Activated B cell treated with CpG ODN at 0.5 μM for 24 hours (primary cell): Measurements from ENCODE around the gene LIN7A. TPM values are rescaled to one million over a fixed set of nuclear protein-coding genes. Genes with fewer than 3 reads are reported as not detected.

ENCODE experiments used
- ATAC-seq: fragments of 200-7000 bp; cut with Tn5 transposase; one replicate; pipeline ENCODE4 v1.10.0; 2021; ENCODE audit warnings: low read depth, mild to moderate bottlenecking, moderate library complexity
- CTCF ChIA-PET: fragments of 350-600 bp; sonication (Branson Sonifier 250); formaldehyde crosslinking; loops from one replicate; lab custom pipeline; 2021; ENCODE audit warnings: antibody characterized with exemption; lab: Charles Lee
- POLR2A ChIA-PET: fragments of 350-600 bp; sonication (Branson Sonifier 250); formaldehyde crosslinking; loops from one replicate; lab custom pipeline; 2021; ENCODE audit warnings: antibody characterized with exemption; lab: Charles Lee
- DNase-seq: peaks from one replicate; pipeline ENCODE4 v3.0.0; 2022
- H3K27ac Mint-ChIP-seq: one replicate; pipeline ENCODE4 v1.8.0; 2020; ENCODE audit warnings: mixed read lengths
- H3K27me3 Mint-ChIP-seq: one replicate; pipeline ENCODE4 v1.8.0; 2021; ENCODE audit warnings: mixed read lengths
- H3K36me3 Mint-ChIP-seq: one replicate; pipeline ENCODE4 v1.8.0; 2021; ENCODE audit warnings: low read depth, mixed read lengths
- H3K4me1 Mint-ChIP-seq: one replicate; pipeline ENCODE4 v1.8.0; 2021; ENCODE audit warnings: mixed read lengths
- H3K4me3 Mint-ChIP-seq: one replicate; pipeline ENCODE4 v1.8.0; 2020; ENCODE audit warnings: mild to moderate bottlenecking, mixed read lengths
- H3K9me3 Mint-ChIP-seq: one replicate; pipeline ENCODE4 v1.8.0; 2020; ENCODE audit warnings: mixed read lengths
- intact Hi-C: fragments of 100-400 bp; cut with micrococcal nuclease; formaldehyde crosslinking; loops from one replicate; pipeline ENCODE4 v1.15.1; 2024
- total RNA-seq: library from RNA; stranded (reverse); gene quantifications from 2 replicates; pipeline ENCODE4 v1.2.3, GENCODE V29; 2022
- TF ChIP-seq, protein P1 (sequence below): fragments of 200-600 bp; IDR thresholded peaks from one replicate; pipeline ENCODE4 v1.8.0; 2022; ENCODE audit warnings: antibody characterized with exemption, mild to moderate bottlenecking

LIN7A gene
- total RNA-seq, 1 donor from 2014 or later: not detected

- H3K27ac Mint-ChIP-seq: no peak overlapping the region
- ChIA-PET POLR2A (no interaction called here), CTCF (no interaction called here)
- no peak for DNase-seq
- intact Hi-C loops: no loop called here
- H3K36me3 Mint-ChIP-seq: no peaks in the 10 kb centered on the region
- TF ChIP-seq, protein P1, sequence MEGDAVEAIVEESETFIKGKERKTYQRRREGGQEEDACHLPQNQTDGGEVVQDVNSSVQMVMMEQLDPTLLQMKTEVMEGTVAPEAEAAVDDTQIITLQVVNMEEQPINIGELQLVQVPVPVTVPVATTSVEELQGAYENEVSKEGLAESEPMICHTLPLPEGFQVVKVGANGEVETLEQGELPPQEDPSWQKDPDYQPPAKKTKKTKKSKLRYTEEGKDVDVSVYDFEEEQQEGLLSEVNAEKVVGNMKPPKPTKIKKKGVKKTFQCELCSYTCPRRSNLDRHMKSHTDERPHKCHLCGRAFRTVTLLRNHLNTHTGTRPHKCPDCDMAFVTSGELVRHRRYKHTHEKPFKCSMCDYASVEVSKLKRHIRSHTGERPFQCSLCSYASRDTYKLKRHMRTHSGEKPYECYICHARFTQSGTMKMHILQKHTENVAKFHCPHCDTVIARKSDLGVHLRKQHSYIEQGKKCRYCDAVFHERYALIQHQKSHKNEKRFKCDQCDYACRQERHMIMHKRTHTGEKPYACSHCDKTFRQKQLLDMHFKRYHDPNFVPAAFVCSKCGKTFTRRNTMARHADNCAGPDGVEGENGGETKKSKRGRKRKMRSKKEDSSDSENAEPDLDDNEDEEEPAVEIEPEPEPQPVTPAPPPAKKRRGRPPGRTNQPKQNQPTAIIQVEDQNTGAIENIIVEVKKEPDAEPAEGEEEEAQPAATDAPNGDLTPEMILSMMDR: no peak
- H3K27me3 Mint-ChIP-seq: no peaks in the 10 kb centered on the region
- H3K4me3 Mint-ChIP-seq: no peak overlapping the region
- H3K4me1 Mint-ChIP-seq: no peaks in the 10 kb centered on the region
- peaks cover 2% of the 10 kb centered on the region for H3K9me3 Mint-ChIP-seq
- no peak for ATAC-seq
Measured at GRCh38 chr12:80877721-80878265, 59.9 kb downstream of the LIN7A start.

- TF ChIP-seq, protein P1: no peak
- no peak overlapping the region for H3K27ac Mint-ChIP-seq
- H3K27me3 Mint-ChIP-seq: no peaks in the 10 kb centered on the region
- no peaks in the 10 kb centered on the region for H3K4me1 Mint-ChIP-seq
- no peaks in the 10 kb centered on the region for H3K9me3 Mint-ChIP-seq
- ChIA-PET POLR2A (no interaction called here), CTCF (no interaction called here)
- intact Hi-C loops: no loop called here
- no peak overlapping the region for H3K4me3 Mint-ChIP-seq
- DNase-seq: no peak
- no peaks in the 10 kb centered on the region for H3K36me3 Mint-ChIP-seq
- no peak for ATAC-seq
Measured at GRCh38 chr12:80872053-80872452, 65.7 kb downstream of the LIN7A start.

DNA sequence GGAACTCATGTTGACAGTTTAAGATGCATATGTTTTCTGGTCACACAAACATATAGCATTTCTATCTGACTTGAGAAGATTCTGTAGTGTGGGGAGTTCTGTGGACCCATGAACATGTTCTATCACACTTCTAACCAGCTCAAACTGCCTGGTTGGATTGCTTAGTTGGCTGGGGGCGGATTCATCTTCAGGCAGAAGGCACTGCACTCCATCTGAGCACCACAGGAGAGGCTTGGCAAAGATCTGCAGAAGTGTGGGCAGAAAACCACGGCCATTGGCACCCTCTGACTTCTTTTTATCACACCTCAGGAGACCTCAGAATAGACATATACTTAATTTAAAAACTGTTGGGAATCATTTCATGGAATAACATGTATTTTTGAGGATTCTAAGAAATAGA, 68.5 kb downstream of the LIN7A start:
- TF ChIP-seq, protein P1: no peak
- no peak overlapping the region for H3K4me3 Mint-ChIP-seq
- no peaks in the 10 kb centered on the region for H3K36me3 Mint-ChIP-seq
- ATAC-seq: no peak
- intact Hi-C loops: no loop called here
- H3K9me3 Mint-ChIP-seq: no peaks in the 10 kb centered on the region
- CTCF ChIA-PET: no interaction called here
- H3K27ac Mint-ChIP-seq: no peak overlapping the region
- H3K27me3 Mint-ChIP-seq: no peaks in the 10 kb centered on the region
- no peaks in the 10 kb centered on the region for H3K4me1 Mint-ChIP-seq
- DNase-seq: no peak
- POLR2A ChIA-PET: no interaction called here

DNA sequence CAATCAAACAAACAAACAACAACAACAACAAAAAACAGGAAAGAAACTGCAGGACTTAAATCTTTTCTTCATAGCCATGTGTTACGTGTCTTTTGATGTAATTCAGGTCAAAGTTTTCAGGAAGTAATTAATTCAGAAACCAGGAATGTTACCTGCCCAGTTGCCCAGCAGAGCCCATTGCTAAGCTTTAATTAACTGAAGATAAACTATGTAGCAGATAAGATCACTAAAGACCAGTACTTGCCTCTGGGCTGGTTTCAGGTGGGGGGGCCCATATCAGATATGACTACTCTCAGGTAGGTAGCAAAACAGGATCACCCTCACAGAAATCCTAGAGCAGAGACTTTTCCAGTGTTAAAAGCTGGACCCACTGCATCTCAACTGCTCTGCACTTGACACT, 69.2 kb downstream of the LIN7A start:
- intact Hi-C loops: no loop called here
- no peak for ATAC-seq
- no peak overlapping the region for H3K4me3 Mint-ChIP-seq
- no peaks in the 10 kb centered on the region for H3K4me1 Mint-ChIP-seq
- ChIA-PET CTCF (no interaction called here), POLR2A (no interaction called here)
- no peaks in the 10 kb centered on the region for H3K36me3 Mint-ChIP-seq
- H3K27me3 Mint-ChIP-seq: no peaks in the 10 kb centered on the region
- TF ChIP-seq, protein P1: no peak
- no peak overlapping the region for H3K27ac Mint-ChIP-seq
- DNase-seq: no peak
- H3K9me3 Mint-ChIP-seq: no peaks in the 10 kb centered on the region

- Mint-ChIP-seq H3K36me3 (no peaks in the 10 kb centered on the region), H3K9me3 (no peaks in the 10 kb centered on the region), H3K4me1 (no peaks in the 10 kb centered on the region), H3K27me3 (no peaks in the 10 kb centered on the region), H3K4me3 (no peak overlapping the region), H3K27ac (no peak overlapping the region)
- TF ChIP-seq, protein P1: no peak
- POLR2A ChIA-PET: no interaction called here
- ATAC-seq (no peak), DNase-seq (no peak)
- CTCF ChIA-PET: no interaction called here
- intact Hi-C loops: no loop called here
Measured at GRCh38 chr12:80867941-80868340, 69.8 kb downstream of the LIN7A start.
